Testis (tissue), 3 donors: ENCODE results near the gene PKIG. TPM values are rescaled to one million over a fixed set of nuclear protein-coding genes. Genes with fewer than 3 reads are reported as not detected.
A peak's percentile ranks its signal among the peaks of the same experiment; 100 is the strongest.

Experiments
- DNase-seq: peaks from one replicate; pipeline ENCODE4 v3.0.0-alpha.2; 2019
- H3K27ac ChIP-seq, 2 donors: fragments of 200-600 bp; sonication (generic); one replicate each; pipeline ENCODE4 v1.5.1; 2019
- H3K27me3 ChIP-seq: fragments of 200-600 bp; sonication (generic); one replicate; pipeline ENCODE4 v1.5.1; 2019
- H3K36me3 ChIP-seq: fragments of 200-600 bp; sonication (generic); one replicate; pipeline ENCODE4 v1.5.1; 2017; ENCODE audit warnings: low read depth; ENCODE audit errors: missing control alignments
- H3K4me1 ChIP-seq: fragments of 200-600 bp; sonication (generic); one replicate; pipeline ENCODE4 v1.5.1; 2019
- H3K4me3 ChIP-seq, 2 donors: fragments of 200-600 bp; sonication (generic); one replicate each; pipeline ENCODE4 v1.5.1; 2017 to 2019
- H3K9me3 ChIP-seq: fragments of 200-600 bp; sonication (generic); one replicate; pipeline ENCODE4 v1.5.1; 2017
- POLR2A ChIP-seq: fragments of 450-650 bp; IDR thresholded peaks from one replicate; pipeline ENCODE4 v1.6.1; 2017; ENCODE audit warnings: antibody characterized with exemption, mild to moderate bottlenecking, moderate library complexity
- WGBS, 2 donors: methylation state at CpG; one replicate each; pipeline ENCODE4 v1.1.5; 2018; 5-methylcytosine and 5-hydroxymethylcytosine counted together
- intact Hi-C: fragments of 100-400 bp; cut with DNase I; formaldehyde crosslinking; loops from one replicate; pipeline ENCODE4 v1.15.1; 2023; ENCODE audit warnings: low total_unique reads
- polyA plus RNA-seq: library from polyadenylated mRNA; stranded (reverse); fragments of 350-450 nt; fragmentation: Illumina TruSeq; extraction: RNeasy Lipid Tissue Mini Kit (QIAGEN cat#74804); gene quantifications from one replicate; pipeline ENCODE4 v1.2.3, GENCODE V29; 2014; ENCODE audit warnings: low read depth, low replicate concordance; ENCODE audit not compliant: insufficient read depth
- total RNA-seq, 2 donors: library from RNA; depleted of rRNA; stranded (reverse); fragments of >200 nt; gene quantifications; one replicate each; pipeline ENCODE4 v1.2.3, GENCODE V29; 2016
- TF ChIP-seq, protein P1 (sequence below), 3 experiments: fragments of 450-650 bp in 2 of 3; fragments of 200-600 bp in 1 of 3; sonication (generic) in 1 of 3; IDR thresholded peaks; one replicate each; pipeline ENCODE4 v1.5.1; 2016 to 2019; ENCODE audit warnings: antibody characterized with exemption in 3 of 3, mild to moderate bottlenecking in 2 of 3, moderate library complexity in 1 of 3

PKIG gene
- total and polyA plus RNA-seq, 3 donors from 2014 or later, result 66.6 to 180 (median 70.4) TPM

DNA sequence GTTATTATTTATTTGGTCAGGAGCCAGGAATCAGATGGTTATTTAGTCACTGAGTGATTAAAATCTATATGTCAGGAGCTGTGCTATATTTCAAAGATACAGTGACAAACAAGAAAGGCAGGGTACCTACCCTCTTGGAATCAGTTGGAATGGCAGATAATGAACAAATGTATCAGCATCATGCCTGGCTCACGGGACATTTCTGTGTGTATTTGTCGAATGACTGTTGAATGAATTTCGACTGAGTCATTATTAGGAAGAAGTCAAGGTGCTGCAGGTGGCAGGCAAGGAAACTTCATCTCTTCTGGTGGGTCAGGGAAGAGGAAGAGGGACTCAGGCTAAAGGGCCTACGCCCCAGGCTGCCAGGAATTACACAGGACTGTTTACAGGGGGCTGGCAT lies 13.6 kb downstream of the PKIG start:
- Histone ChIP-seq H3K36me3 (no peaks in the 10 kb centered on the region), H3K9me3 (no peaks in the 10 kb centered on the region), H3K4me3 (no peak overlapping the region), H3K4me1 (peaks cover 36% of the 10 kb centered on the region), H3K27me3 (no peaks in the 10 kb centered on the region), H3K27ac (no peak overlapping the region)
- no peak for DNase-seq
- WGBS, 2 donors, result 90 to 92% methylated on average over 4 of the region's 4 CpGs
- intact Hi-C loops, result no loop called here
- TF ChIP-seq, protein P1, sequence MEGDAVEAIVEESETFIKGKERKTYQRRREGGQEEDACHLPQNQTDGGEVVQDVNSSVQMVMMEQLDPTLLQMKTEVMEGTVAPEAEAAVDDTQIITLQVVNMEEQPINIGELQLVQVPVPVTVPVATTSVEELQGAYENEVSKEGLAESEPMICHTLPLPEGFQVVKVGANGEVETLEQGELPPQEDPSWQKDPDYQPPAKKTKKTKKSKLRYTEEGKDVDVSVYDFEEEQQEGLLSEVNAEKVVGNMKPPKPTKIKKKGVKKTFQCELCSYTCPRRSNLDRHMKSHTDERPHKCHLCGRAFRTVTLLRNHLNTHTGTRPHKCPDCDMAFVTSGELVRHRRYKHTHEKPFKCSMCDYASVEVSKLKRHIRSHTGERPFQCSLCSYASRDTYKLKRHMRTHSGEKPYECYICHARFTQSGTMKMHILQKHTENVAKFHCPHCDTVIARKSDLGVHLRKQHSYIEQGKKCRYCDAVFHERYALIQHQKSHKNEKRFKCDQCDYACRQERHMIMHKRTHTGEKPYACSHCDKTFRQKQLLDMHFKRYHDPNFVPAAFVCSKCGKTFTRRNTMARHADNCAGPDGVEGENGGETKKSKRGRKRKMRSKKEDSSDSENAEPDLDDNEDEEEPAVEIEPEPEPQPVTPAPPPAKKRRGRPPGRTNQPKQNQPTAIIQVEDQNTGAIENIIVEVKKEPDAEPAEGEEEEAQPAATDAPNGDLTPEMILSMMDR (IDR thresholded peaks at IDR 0.05), result no peak
- no peak for TF ChIP-seq POLR2A

DNA sequence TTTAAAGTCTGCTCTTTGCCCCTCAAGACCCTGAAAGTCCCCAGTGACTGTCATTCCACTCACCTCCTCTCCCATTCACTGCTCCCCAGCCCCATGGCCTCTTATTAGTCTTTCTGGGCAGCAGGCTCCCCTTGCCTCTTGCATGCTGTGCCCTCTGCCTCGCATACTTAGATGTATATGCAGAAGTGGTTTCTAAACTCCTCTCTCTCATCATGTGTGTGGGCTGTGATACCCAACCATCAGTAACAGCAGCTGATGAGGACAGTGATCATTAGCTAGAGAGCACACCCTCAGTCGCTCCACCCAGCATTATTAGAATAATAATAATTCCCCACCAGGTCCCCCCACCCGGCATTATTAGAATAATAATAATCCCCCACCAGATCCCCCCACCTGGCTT lies 14.5 kb downstream of the PKIG start:
- no peak for DNase-seq
- H3K4me3 ChIP-seq, result no peak overlapping the region
- no peaks in the 10 kb centered on the region for H3K9me3 ChIP-seq
- no peaks in the 10 kb centered on the region for H3K36me3 ChIP-seq
- no peak for TF ChIP-seq POLR2A
- TF ChIP-seq, protein P1 (IDR thresholded peaks at IDR 0.05), result no peak
- no peak overlapping the region for H3K27ac ChIP-seq
- peaks cover 44% of the 10 kb centered on the region for H3K4me1 ChIP-seq
- WGBS, 2 donors, result 92 to 95% methylated on average over 3 of the region's 3 CpGs
- no peaks in the 10 kb centered on the region for H3K27me3 ChIP-seq
- intact Hi-C loops, result no loop called here

DNA sequence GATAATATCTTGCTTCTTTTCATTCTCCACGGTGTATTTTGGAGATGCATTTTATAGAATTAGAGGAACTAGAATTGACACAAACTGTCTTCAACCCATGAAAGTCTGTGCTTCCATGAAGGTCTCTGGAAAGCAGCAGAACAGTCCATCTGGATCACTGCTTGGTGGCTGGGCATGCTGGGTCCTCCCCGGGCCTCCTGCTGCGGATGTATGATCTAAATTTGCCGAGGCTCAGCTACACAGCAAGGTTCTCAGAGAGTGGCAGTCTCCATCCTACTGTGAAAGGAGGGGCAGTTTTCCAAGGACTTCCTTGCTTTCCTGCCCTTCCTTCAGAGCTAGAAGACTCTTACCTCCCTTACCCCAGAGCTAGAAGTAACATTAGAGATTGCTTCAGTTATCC lies 15.1 kb downstream of the PKIG start:
- peak overlapping the region in 1 of 2 donors; percentile 46 for H3K27ac ChIP-seq

DNA sequence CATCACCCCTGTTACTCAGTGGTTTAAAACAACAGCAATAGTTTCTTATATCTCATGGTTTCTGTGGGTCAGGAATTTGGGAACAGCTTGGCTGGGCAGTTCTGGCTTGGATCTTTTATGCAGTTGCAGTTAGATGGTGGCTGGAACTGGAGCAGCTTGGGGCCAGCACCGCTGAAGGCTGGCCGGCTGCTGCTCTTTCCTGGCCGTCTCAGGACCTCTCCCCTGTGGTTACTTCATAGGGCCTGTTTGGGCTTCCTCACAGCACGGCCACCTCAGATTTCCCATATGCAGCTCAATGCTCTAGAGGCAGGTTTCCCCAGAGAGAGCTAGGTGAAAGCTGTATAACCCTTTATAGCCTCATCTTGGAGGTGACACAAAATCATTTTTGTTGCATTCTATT lies 15.6 kb downstream of the PKIG start:
- H3K27ac ChIP-seq, result peak overlapping the region in 1 of 2 donors; percentile 46
- peaks cover 51% of the 10 kb centered on the region for H3K4me1 ChIP-seq
- no peaks in the 10 kb centered on the region for H3K9me3 ChIP-seq
- H3K4me3 ChIP-seq, result no peak overlapping the region
- intact Hi-C loops, result no loop called here
- TF ChIP-seq, protein P1 (IDR thresholded peaks at IDR 0.05), result no peak
- no peak for TF ChIP-seq POLR2A
- no peaks in the 10 kb centered on the region for H3K27me3 ChIP-seq
- DNase-seq, result no peak
- H3K36me3 ChIP-seq, result no peaks in the 10 kb centered on the region
- WGBS, 2 donors, result 58 to 67% methylated on average over 4 of the region's 4 CpGs

More for the DNA sequence above, 15.1 kb downstream of the PKIG start:
- Histone ChIP-seq H3K9me3 (no peaks in the 10 kb centered on the region), H3K27me3 (no peaks in the 10 kb centered on the region), H3K4me1 (peaks cover 51% of the 10 kb centered on the region), H3K36me3 (no peaks in the 10 kb centered on the region), H3K4me3 (no peak overlapping the region)
- intact Hi-C loops, result no loop called here
- WGBS, 2 donors, result 69 to 79% methylated on average over 4 of the region's 4 CpGs
- TF ChIP-seq, protein P1 (IDR thresholded peaks at IDR 0.05), result no peak
- no peak for TF ChIP-seq POLR2A
- DNase-seq, result no peak
